T-helper 1 cell treated with Interleukin-12 subunit alpha and Interleukin-12 subunit beta and Interleukin-4 antibody, amounts not matched to agents 30 μg/mL and 1 μg/mL, for 36 hours (primary cell): ENCODE measurements around the gene SUSD1.
A peak's percentile ranks its signal among the peaks of the same experiment; 100 is the strongest.

Experiments
- H3K27ac Mint-ChIP-seq: one replicate; pipeline ENCODE4 v1.8.0; 2021; ENCODE audit warnings: mild to moderate bottlenecking, mixed read lengths
- H3K27me3 Mint-ChIP-seq: one replicate; pipeline ENCODE4 v1.8.0; 2021; ENCODE audit warnings: low read depth, mixed read lengths
- H3K36me3 Mint-ChIP-seq: one replicate; pipeline ENCODE4 v1.8.0; 2021; ENCODE audit warnings: low read depth, mixed read lengths
- H3K4me1 Mint-ChIP-seq: one replicate; pipeline ENCODE4 v1.8.0; 2021; ENCODE audit warnings: low read depth, mixed read lengths
- H3K4me3 Mint-ChIP-seq: one replicate; pipeline ENCODE4 v1.8.0; 2021; ENCODE audit warnings: mild to moderate bottlenecking, moderate library complexity, mixed read lengths
- H3K9me3 Mint-ChIP-seq: one replicate; pipeline ENCODE4 v1.8.0; 2021; ENCODE audit warnings: mixed read lengths

Gene SUSD1

DNA sequence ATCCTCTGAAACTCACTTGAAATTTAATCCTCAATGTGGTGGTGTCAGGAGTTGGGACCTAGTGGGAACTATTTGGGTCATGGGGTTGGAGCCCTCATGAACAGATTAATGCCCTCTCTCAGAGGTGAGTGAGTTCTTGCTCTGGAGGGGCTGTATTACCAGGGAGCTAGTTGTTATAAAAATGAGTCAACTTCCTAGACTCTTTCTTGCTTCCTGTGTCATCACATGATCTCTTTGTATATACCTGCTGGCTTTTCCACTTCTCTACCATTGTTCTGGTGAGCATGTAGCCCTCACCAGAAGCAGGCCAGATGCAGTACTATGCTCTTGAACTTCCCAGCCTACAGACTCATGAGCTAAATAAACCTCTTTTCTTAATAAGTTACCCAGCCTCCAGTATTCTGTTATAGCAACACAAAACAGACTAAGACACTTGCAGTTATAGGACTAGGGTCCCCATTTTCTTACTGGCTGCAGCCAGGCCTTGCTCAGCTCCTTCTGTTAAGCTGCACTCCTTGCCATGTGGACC is 127.5 kb downstream of the SUSD1 start:
- peaks cover 33% of the 10 kb centered on the region for H3K36me3 Mint-ChIP-seq
- peaks cover 17% of the 10 kb centered on the region for H3K9me3 Mint-ChIP-seq
- H3K27ac Mint-ChIP-seq = no peak overlapping the region
- H3K4me1 Mint-ChIP-seq = peaks cover 4% of the 10 kb centered on the region
- H3K4me3 Mint-ChIP-seq = no peak overlapping the region
- peaks cover 12% of the 10 kb centered on the region for H3K27me3 Mint-ChIP-seq

- peaks cover 10% of the 10 kb centered on the region for H3K4me1 Mint-ChIP-seq
Measured at GRCh38 chr9:112046181-112046580, 128.9 kb downstream of the SUSD1 start.

GRCh38 chr9:112044881-112045280 is 130.2 kb downstream of the SUSD1 start:
- Mint-ChIP-seq H3K9me3 (peaks cover 17% of the 10 kb centered on the region), H3K27ac (no peak overlapping the region), H3K27me3 (peaks cover 18% of the 10 kb centered on the region), H3K36me3 (peaks cover 44% of the 10 kb centered on the region), H3K4me1 (peaks cover 11% of the 10 kb centered on the region), H3K4me3 (no peak overlapping the region)

More at GRCh38 chr9:112046181-112046580, 128.9 kb downstream of the SUSD1 start:
- H3K9me3 Mint-ChIP-seq = peaks cover 17% of the 10 kb centered on the region
- H3K27ac Mint-ChIP-seq = no peak overlapping the region
- H3K36me3 Mint-ChIP-seq = peaks cover 37% of the 10 kb centered on the region
- no peak overlapping the region for H3K4me3 Mint-ChIP-seq
- peaks cover 12% of the 10 kb centered on the region for H3K27me3 Mint-ChIP-seq

DNA sequence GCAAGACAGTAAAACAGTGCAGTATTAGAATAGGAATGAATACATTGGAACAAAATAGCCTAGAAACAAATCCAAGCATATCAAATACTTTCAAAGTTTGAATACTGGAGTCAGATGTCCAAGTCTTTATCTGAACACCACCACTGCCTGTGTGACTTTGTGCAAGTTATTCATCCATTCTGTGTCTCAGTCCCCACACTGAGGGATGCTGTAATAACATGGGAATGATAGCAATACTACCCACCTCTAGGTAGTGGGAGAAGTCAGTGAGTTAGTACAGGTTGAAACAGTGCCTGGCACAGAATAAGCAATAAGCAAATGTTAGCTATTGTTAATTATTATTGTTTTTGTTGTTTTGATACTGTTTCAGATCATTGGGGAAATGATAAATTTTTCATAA is 130.9 kb downstream of the SUSD1 start:
- H3K27ac Mint-ChIP-seq = no peak overlapping the region
- peaks cover 47% of the 10 kb centered on the region for H3K36me3 Mint-ChIP-seq
- no peak overlapping the region for H3K4me3 Mint-ChIP-seq

DNA sequence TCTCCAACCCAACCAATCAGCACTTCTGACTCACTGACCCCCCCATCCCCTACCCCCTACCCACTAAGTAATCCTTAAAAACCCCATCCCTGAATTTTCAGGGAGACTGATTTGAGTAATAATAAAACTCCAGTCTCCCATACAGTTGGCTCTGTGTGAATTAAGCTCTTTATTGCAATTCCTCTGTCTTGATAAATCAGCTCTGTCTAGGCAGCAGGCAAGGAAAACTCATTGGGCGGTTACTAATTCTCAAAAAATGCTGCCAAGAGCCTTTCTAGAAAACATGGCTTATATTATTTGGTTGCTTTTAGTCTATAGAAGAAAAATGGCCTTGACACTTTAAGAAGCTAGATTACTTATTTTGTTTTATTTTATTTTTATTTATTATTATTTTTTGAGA is 131.7 kb downstream of the SUSD1 start:
- no peak overlapping the region for H3K27ac Mint-ChIP-seq
- H3K4me3 Mint-ChIP-seq = no peak overlapping the region
- peaks cover 10% of the 10 kb centered on the region for H3K9me3 Mint-ChIP-seq
- H3K36me3 Mint-ChIP-seq = peaks cover 45% of the 10 kb centered on the region
- peaks cover 16% of the 10 kb centered on the region for H3K4me1 Mint-ChIP-seq
- peaks cover 24% of the 10 kb centered on the region for H3K27me3 Mint-ChIP-seq

More for the DNA sequence above, 130.9 kb downstream of the SUSD1 start:
- peaks cover 17% of the 10 kb centered on the region for H3K9me3 Mint-ChIP-seq
- H3K4me1 Mint-ChIP-seq = peaks cover 11% of the 10 kb centered on the region
- peaks cover 20% of the 10 kb centered on the region for H3K27me3 Mint-ChIP-seq

DNA sequence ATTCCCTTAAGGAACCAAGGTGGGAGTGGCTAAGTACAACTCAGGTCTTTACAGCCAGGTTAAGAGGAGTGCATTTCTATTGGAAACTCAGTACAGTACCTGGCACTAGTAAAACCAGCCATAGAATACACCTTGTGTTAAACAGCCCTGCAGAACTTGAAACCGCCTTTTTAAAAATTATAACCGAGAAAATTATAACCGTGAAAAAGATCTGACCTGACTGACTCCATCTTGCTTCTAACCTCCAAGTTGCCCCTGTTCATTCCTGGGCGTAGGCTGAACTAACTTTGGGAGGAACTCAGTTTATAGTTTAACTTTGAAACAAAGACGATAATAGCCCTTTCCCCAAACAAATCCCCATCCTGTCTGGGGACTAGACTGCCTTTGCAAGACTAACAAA is 132.3 kb downstream of the SUSD1 start:
- Mint-ChIP-seq H3K27ac (no peak overlapping the region), H3K9me3 (peaks cover 3% of the 10 kb centered on the region), H3K4me3 (no peak overlapping the region), H3K36me3 (peaks cover 41% of the 10 kb centered on the region), H3K27me3 (peaks cover 24% of the 10 kb centered on the region), H3K4me1 (peaks cover 22% of the 10 kb centered on the region)

GRCh38 chr9:112042244-112042638 is 132.9 kb downstream of the SUSD1 start:
- Mint-ChIP-seq H3K4me3 (no peak overlapping the region), H3K9me3 (no peaks in the 10 kb centered on the region), H3K27ac (no peak overlapping the region)

DNA sequence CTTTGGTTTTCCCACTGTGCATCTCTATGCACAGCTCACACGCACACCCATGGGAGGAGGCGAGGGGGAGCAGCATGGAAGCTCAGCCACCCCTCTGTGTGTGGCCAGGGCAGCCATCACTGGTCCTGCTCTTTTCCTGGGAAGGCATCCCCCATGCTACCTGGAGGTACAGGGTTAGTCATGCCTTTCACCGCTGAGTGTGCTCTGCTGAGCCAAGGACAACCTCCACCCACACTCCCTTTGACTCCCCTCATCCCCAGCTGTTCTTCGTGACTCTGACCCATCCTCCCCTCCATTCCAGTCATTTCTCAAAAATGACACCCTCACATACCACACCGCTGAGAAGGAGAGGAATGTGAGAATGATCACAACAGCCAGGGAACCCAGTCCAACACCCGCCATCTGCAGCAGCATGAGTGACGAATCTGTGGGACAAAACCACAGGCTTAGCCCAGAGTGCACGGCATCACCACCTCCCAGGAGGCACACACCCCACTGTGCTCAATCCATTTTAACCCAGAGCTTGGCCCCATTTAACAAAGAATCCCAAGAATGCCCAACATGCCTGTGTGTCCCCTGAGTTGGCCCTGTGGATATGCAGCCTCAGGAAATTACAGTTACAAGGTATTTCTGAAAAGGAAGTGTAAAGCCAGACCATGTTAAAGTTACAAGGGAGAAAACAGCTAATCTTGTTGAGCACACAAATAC is 133.4 kb downstream of the SUSD1 start:
- Mint-ChIP-seq H3K36me3 (peaks cover 34% of the 10 kb centered on the region), H3K4me1 (peaks cover 27% of the 10 kb centered on the region), H3K27me3 (peaks cover 24% of the 10 kb centered on the region), H3K27ac (no peak overlapping the region), H3K4me3 (no peak overlapping the region), H3K9me3 (no peaks in the 10 kb centered on the region)

More at GRCh38 chr9:112042244-112042638, 132.9 kb downstream of the SUSD1 start:
- H3K27me3 Mint-ChIP-seq = peaks cover 24% of the 10 kb centered on the region
- peaks cover 23% of the 10 kb centered on the region for H3K4me1 Mint-ChIP-seq
- peaks cover 36% of the 10 kb centered on the region for H3K36me3 Mint-ChIP-seq

GRCh38 chr9:112041199-112041535 is 133.9 kb downstream of the SUSD1 start:
- Mint-ChIP-seq H3K36me3 (peaks cover 34% of the 10 kb centered on the region), H3K4me3 (no peak overlapping the region), H3K4me1 (peaks cover 27% of the 10 kb centered on the region), H3K27ac (no peak overlapping the region), H3K9me3 (no peaks in the 10 kb centered on the region), H3K27me3 (peaks cover 24% of the 10 kb centered on the region)

GRCh38 chr9:112038017-112038408 is 137.1 kb downstream of the SUSD1 start:
- Mint-ChIP-seq H3K9me3 (no peaks in the 10 kb centered on the region), H3K27me3 (peaks cover 31% of the 10 kb centered on the region), H3K4me1 (peaks cover 37% of the 10 kb centered on the region), H3K36me3 (peaks cover 36% of the 10 kb centered on the region), H3K27ac (peak overlapping the region; percentile 76), H3K4me3 (peak overlapping the region; percentile 51)

DNA sequence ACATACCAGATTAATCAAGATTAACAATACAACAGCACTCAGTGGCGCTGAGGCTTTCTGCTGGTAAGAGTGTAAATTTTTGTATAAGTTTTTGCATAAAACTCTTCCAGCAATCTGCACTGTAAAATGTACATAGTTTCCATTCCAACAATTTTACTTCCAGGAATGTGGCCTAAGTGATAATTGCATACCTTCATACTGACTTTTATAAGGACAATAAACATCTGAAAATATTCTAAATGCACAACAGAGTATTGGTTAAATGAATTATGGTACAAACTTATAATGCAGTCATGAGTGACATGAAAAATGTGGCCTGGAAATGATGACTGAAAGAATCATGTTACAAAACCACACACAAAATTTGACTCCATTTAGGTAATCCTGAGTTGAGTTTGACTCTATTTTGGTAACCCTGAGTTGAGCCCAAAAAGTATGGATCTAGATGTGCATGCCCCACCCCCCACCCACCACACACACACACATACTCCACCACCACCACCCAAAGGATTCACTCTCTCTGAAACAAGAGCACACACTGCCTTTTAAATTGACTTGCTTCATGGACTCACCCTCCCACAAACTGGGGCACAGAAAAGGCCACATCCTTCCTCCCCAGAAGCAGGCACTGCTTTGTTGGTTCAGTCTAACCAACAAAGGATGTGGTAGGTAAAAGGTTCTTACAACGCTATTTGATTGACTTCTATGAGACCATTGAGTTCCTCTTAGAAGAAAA is 137.6 kb downstream of the SUSD1 start:
- H3K4me1 Mint-ChIP-seq = peaks cover 37% of the 10 kb centered on the region
- H3K27ac Mint-ChIP-seq = peak overlapping the region; percentile 76
- H3K36me3 Mint-ChIP-seq = peaks cover 33% of the 10 kb centered on the region
- peak overlapping the region; percentile 36 for H3K4me3 Mint-ChIP-seq
- peaks cover 32% of the 10 kb centered on the region for H3K27me3 Mint-ChIP-seq
- H3K9me3 Mint-ChIP-seq = no peaks in the 10 kb centered on the region

DNA sequence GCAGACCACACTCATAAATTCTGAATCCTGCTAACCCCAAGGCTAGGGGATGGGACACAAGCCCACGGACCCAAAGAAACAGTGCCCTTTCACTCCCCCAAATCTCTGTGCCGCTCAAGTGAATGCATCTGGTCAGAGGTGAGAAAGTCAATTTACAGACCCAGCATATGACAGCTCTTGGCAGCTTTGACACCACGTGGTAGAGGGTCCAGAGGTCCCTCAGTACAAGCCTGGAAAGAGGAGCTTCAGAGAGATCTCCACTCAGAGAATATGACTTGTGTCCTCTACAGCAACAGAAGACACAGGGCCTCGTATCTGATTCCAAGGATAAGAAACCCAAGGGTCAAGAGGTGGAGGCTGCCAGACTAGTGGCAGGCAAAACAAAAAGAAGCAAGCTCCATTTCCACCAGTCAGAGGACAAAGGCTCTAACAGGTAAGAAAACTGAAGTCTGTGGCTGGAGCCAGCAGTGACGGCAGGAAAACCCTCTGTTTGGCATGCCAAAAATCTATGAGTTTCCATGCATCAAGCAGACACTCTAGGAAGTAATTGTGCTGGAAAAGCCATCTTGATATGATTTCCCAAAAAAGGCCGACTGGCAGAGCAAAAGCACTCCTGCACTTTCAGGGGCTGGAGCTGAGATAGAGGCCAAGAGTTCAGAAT is 139.8 kb downstream of the SUSD1 start:
- H3K4me1 Mint-ChIP-seq = peaks cover 43% of the 10 kb centered on the region
- H3K4me3 Mint-ChIP-seq = no peak overlapping the region
- peaks cover 25% of the 10 kb centered on the region for H3K36me3 Mint-ChIP-seq
- H3K27ac Mint-ChIP-seq = no peak overlapping the region
- H3K9me3 Mint-ChIP-seq = no peaks in the 10 kb centered on the region
- peaks cover 36% of the 10 kb centered on the region for H3K27me3 Mint-ChIP-seq

GRCh38 chr9:112034216-112034611 is 140.9 kb downstream of the SUSD1 start:
- Mint-ChIP-seq H3K27me3 (peaks cover 33% of the 10 kb centered on the region), H3K27ac (no peak overlapping the region), H3K9me3 (no peaks in the 10 kb centered on the region), H3K4me1 (peaks cover 50% of the 10 kb centered on the region), H3K36me3 (peaks cover 24% of the 10 kb centered on the region), H3K4me3 (no peak overlapping the region)

DNA sequence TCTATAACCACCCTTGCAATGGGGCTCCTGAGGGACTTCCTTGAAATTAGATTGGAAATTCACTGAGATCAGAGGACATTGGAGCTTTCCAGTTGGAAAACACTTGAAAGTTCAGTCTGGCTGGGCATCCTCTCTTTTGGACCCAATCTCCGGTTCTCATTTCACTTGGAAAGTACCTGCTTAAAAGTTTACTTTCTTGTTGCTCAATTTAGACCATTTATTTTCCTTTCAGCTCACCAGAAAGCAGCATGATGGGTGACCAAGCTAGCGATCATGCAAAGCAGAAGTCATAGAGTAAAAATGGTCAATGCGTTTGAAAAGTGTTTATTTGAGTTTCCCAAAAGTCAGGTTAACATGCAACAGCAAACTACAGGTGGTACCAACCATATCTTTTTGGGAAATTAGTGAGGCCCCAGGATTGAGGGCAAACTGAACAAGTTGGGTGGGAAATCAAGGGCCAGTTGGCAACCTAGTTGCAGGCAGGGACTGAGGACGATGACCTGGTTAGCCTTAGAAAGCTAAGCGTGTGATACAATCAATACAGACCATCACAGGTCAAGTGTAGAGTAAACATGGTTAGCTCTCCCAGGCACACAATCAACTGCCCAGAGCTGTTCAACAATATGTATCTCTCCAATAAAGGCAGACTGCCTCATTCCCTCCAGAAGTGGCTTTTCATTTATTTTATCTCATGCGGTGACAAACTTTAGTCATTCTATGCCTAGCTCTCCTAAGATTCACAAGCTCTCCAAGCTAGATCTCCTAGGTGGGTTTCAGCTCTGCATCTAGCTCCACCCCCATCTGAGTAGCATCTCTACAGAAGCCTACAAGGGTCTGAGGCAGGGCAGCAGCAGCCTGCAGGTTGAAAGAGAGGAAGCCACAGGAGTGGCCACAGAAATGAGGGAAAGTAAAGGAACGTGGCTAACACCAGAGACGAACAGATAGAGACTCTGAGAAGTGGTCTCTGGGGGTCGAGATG is 141.6 kb downstream of the SUSD1 start:
- no peaks in the 10 kb centered on the region for H3K9me3 Mint-ChIP-seq
- no peak overlapping the region for H3K4me3 Mint-ChIP-seq
- H3K27me3 Mint-ChIP-seq = peaks cover 28% of the 10 kb centered on the region
- no peak overlapping the region for H3K27ac Mint-ChIP-seq
- H3K36me3 Mint-ChIP-seq = peaks cover 19% of the 10 kb centered on the region
- peaks cover 52% of the 10 kb centered on the region for H3K4me1 Mint-ChIP-seq
